ENCODE measurements around the gene HERPUD1.
"Not testable (repeated sequence)": the region's sequence is repeated elsewhere in the genome, so short reads cannot be mapped to it uniquely, and the experiment has no call there.

HERPUD1 gene

DNA sequence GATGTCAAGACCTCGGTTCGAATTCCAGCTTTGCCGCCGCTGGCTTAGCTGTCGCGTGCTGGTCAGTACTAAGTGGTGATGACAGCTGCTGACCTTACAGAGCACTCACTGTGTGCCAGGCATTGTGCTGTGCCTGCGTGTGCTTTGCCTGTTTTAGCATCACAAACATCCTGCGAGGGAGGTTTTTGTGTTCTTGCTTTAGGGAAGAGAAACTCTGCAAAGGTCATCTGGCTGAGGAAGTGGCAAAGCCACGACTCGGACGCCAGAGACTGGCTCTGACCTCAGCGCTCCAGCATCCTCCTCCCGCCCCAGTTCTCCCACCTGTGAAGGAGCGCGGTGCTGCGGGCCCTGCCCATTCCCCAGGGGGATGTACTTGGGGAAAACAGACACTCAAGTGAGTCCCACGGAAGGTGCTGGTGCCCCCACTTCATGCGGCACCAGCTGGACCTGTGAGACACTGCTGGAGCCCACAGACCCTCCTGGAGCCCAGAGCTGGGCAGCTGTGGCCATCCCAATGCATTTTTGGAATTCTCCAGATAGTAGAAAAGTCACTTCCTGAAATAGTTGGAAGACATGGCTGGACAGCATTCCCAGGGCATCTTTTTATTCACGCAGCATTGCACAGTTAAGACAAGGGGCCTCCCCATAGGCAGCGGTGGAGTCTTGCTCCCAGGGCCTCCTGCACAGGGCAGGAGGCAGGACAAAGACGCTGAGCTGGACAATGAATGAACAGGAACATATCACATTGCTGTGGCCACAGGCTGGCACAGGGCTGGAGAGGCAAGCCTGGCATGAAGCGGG lies 20.0 kb upstream of the HERPUD1 start:
- no peak for DNase-seq

DNA sequence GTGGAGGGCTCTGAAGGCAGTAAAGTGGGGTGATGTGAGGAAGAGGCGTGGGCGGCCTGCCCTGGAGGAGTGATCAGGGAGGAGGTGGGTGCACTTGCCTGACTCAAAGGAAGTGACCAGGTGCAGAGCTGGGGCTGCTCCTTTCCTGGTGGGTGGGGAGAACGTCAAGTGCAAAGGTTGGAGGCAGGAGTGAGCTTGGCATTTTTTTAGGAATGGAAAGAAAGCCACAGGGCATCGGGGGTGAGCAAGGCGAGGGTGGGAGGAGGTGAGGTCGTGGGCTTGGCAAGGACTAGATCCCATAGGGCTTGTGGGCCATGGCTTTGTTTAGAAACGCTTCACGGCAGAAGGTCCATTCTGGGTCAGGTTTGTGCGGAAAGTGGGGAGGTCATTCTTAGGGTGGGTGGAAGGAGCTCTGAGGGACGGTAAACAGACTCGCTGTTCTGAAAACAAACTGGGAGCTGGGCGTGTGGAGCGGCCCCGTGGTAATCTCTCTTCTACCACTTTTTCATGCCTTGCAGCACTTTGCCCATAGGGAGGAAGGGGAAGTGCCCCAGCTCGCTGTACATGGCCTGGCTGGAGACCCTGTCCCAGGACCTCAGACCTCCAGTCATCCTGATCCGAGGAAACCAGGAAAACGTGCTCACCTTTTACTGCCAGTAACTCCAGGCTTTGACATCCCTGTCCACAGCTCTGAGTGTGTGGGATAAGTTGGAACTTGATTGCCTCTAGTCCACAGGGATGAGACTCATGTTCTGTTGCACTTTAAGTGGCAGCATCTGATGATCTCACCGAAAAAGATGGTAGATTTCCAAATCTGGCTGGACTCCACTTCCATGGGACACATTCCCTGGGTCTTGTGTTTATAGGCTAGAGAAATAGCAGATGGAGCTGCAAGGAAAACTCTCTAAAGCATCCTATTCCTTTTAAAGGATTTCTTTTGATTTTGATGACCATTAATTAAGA lies 18.9 kb upstream of the HERPUD1 start:
- DNase-seq: no peak

DNA sequence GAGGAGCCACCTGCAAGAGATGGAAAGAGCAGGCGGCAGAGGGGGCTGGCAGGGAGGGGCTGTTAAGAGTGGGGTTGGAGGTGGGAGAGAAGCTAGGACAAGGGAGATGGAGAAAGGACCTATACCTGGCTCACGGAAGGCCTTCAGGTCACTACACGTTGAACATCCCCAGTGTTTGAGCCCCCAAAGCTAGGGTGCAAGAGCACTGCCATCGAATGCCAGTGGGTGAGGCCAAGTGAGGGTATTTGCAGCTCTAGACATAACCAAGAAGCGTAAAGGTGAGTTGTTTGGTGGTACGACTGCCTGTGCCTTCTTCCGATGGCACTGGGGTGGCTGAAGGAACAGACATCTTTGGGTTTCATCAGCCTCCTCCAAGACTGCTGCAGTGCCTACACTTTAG lies 17.0 kb upstream of the HERPUD1 start:
- DNase-seq: no peak

GRCh38 chr16:56915336-56916119 lies 16.4 kb upstream of the HERPUD1 start:
- DNase-seq: no peak

DNA sequence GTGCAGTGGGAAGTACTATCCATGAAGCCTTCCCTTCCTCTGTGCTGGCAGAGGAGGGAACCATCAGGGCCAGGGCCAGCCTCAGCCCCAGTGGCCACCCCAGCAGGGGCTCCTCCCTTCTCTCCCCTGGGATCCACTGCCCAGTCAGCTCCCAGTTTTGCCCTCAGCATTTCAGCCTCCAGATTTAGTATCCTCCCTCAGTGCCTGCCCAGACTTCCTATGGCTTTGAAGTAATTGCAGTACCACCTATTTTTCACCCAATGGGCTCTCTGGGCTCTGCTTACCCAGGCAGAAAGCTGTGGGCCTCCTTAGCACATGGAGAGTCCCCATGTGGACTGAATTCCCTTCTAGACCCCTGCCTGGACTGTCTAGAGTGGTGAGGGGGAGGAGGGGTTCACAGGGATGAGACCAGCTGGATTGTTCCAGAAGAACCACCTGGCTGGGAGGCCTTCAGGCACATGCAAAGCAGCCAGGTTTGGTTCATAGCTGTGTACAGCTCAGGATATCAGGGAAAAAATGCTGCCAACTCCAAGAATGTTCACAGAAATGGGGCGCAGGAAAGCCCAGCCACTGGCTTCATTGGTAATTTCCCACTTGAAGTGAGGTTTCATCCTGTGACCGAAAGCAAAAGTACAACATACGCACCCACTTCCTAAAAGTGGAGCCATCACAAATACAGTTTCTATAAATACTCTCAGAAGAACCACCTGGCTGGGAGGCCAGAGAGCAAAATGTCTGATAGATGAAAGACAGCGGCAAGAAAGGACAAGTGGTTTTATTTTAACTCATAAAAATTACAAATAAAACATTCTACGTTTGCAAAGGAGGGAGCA lies 15.2 kb upstream of the HERPUD1 start:
- DNase-seq: peak; percentile 69

- DNase-seq: no peak
Observed at GRCh38 chr16:56918467-56919012, 13.4 kb upstream of the HERPUD1 start.

- no peak for DNase-seq
Observed at GRCh38 chr16:56919099-56919800, 12.7 kb upstream of the HERPUD1 start.

DNA sequence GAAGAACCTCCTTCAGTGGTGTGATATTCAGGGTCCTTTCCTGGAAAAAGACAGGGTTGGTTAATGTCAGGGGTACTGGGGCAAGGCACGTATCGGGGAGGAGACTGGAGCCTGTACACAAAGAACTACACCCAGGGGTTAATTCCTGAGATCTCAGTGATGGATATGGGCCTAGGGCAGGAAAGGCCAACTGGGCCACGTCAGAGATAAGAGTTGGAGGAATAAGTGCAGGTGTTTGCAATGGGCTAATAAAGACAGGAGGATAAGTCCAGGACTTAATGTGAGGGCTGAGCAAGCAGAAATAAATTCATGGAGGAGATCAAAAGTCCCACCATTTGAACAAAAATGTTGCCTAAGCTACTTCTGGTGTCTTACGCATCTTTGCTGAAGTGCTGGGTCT lies 10.4 kb upstream of the HERPUD1 start:
- DNase-seq: no peak

- no peak for DNase-seq
Observed at GRCh38 chr16:56923481-56924091, 8.4 kb upstream of the HERPUD1 start.

- no peak for DNase-seq
Observed at GRCh38 chr16:56927471-56927870, 4.5 kb upstream of the HERPUD1 start.

GRCh38 chr16:56929639-56930038 lies 2.3 kb upstream of the HERPUD1 start:
- DNase-seq: no peak

- DNase-seq: no peak
Observed at GRCh38 chr16:56930486-56931270, 1.3 kb upstream of the HERPUD1 start.

- no peak for DNase-seq
Observed at GRCh38 chr16:56931271-56931891, 561 bp upstream of the HERPUD1 start.

- peak; percentile 81 for DNase-seq
Observed at GRCh38 chr16:56932721-56933619, 1.0 kb downstream of the HERPUD1 start.

- DNase-seq: no peak
Observed at GRCh38 chr16:56933828-56934598, 2.1 kb downstream of the HERPUD1 start.

- DNase-seq: not testable (repeated sequence)
Observed at GRCh38 chr16:56934599-56935145, 2.7 kb downstream of the HERPUD1 start.

GRCh38 chr16:56935201-56935600 lies 3.3 kb downstream of the HERPUD1 start:
- DNase-seq: no peak
